SK-N-SH (cell line): ENCODE results near the gene GYS1.
"Not testable (repeated sequence)": the region's sequence is repeated elsewhere in the genome, so short reads cannot be mapped to it uniquely, and the experiment has no call there.

Experiments used
- CTCF ChIP-seq: fragments of 200-600 bp; sonication (generic); IDR thresholded peaks from 2 replicates; pipeline ENCODE4 v1.6.1; 2017; ENCODE audit warnings: antibody characterized with exemption, mild to moderate bottlenecking, moderate library complexity
- EP300 ChIP-seq, 2 experiments: IDR thresholded peaks; 2 replicates each; pipeline versions ENCODE4 v1.4.0 to v1.6.1; 2012; ENCODE audit warnings: borderline replicate concordance in 1 of 2, low read depth in 1 of 2, low read length in 1 of 2
- FOSL2 ChIP-seq: IDR thresholded peaks from 2 replicates; pipeline ENCODE4 v1.4.0; 2012; ENCODE audit warnings: low read depth, mild to moderate bottlenecking, moderate library complexity, borderline replicate concordance
- FOXJ3 ChIP-seq: sonication (generic); formaldehyde crosslinking; IDR thresholded peaks from 2 replicates; pipeline ENCODE4 v1.5.1; 2020; ENCODE audit warnings: mild to moderate bottlenecking, missing genetic modification reagents
- MXI1 ChIP-seq: IDR thresholded peaks from 2 replicates; pipeline ENCODE4 v1.6.1; 2012; ENCODE audit warnings: mild to moderate bottlenecking, low read depth, low read length, improper control_type of control experiment
- POLR2AphosphoS5 ChIP-seq: IDR thresholded peaks from 2 replicates; pipeline ENCODE4 v1.6.1; 2012; ENCODE audit warnings: low read depth, low read length
- RAD21 ChIP-seq: IDR thresholded peaks from 2 replicates; pipeline ENCODE4 v1.6.1; 2012; ENCODE audit warnings: mild to moderate bottlenecking, low read length
- RCOR1 ChIP-seq: fragments of 150-350 bp; IDR thresholded peaks from 2 replicates; pipeline ENCODE4 v1.6.1; 2017; ENCODE audit warnings: antibody characterized with exemption, low read length
- RFX5 ChIP-seq: IDR thresholded peaks from 2 replicates; pipeline ENCODE4 v1.6.1; 2012; ENCODE audit warnings: mild to moderate bottlenecking, improper control_type of control experiment, low read length
- TAF1 ChIP-seq: IDR thresholded peaks from 2 replicates; pipeline ENCODE4 v1.6.1; 2012; ENCODE audit warnings: low read depth, mild to moderate bottlenecking, low read length, moderate library complexity, borderline replicate concordance
- YY1 ChIP-seq: IDR thresholded peaks from 2 replicates; pipeline ENCODE4 v1.4.0; 2012; ENCODE audit warnings: low read depth, mild to moderate bottlenecking
- TF ChIP-seq, protein P1 (sequence below): fragments of 150-350 bp; IDR thresholded peaks from 2 replicates; pipeline ENCODE4 v1.6.1; 2016; ENCODE audit warnings: mild to moderate bottlenecking, low read depth, low read length
- TF ChIP-seq, protein P2 (sequence below): IDR thresholded peaks from 2 replicates; pipeline ENCODE4 v1.4.0; 2012; ENCODE audit warnings: low read depth
- TF ChIP-seq, protein P3 (sequence below): IDR thresholded peaks from 2 replicates; pipeline ENCODE4 v1.6.1; 2012; ENCODE audit warnings: mild to moderate bottlenecking, low read depth, low read length, moderate library complexity

GRCh38 chr19:48919271-48919670, 73.8 kb downstream of the GYS1 start:
- not testable (repeated sequence) for TF ChIP-seq CTCF; FOXJ3 (CRISPR knock-in tag); TAF1; RAD21; FOSL2; POLR2AphosphoS5; MXI1; YY1; EP300 (IDR thresholded peaks at IDR 0.05; ENCODE audit: borderline replicate concordance in 1 of 2, low read depth in 1 of 2, low read length in 1 of 2); RCOR1; RFX5
- TF ChIP-seq, protein P1, sequence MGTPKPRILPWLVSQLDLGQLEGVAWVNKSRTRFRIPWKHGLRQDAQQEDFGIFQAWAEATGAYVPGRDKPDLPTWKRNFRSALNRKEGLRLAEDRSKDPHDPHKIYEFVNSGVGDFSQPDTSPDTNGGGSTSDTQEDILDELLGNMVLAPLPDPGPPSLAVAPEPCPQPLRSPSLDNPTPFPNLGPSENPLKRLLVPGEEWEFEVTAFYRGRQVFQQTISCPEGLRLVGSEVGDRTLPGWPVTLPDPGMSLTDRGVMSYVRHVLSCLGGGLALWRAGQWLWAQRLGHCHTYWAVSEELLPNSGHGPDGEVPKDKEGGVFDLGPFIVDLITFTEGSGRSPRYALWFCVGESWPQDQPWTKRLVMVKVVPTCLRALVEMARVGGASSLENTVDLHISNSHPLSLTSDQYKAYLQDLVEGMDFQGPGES, result not testable (repeated sequence)
- TF ChIP-seq, protein P2, sequence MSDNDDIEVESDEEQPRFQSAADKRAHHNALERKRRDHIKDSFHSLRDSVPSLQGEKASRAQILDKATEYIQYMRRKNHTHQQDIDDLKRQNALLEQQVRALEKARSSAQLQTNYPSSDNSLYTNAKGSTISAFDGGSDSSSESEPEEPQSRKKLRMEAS, result not testable (repeated sequence)
- TF ChIP-seq, protein P3, sequence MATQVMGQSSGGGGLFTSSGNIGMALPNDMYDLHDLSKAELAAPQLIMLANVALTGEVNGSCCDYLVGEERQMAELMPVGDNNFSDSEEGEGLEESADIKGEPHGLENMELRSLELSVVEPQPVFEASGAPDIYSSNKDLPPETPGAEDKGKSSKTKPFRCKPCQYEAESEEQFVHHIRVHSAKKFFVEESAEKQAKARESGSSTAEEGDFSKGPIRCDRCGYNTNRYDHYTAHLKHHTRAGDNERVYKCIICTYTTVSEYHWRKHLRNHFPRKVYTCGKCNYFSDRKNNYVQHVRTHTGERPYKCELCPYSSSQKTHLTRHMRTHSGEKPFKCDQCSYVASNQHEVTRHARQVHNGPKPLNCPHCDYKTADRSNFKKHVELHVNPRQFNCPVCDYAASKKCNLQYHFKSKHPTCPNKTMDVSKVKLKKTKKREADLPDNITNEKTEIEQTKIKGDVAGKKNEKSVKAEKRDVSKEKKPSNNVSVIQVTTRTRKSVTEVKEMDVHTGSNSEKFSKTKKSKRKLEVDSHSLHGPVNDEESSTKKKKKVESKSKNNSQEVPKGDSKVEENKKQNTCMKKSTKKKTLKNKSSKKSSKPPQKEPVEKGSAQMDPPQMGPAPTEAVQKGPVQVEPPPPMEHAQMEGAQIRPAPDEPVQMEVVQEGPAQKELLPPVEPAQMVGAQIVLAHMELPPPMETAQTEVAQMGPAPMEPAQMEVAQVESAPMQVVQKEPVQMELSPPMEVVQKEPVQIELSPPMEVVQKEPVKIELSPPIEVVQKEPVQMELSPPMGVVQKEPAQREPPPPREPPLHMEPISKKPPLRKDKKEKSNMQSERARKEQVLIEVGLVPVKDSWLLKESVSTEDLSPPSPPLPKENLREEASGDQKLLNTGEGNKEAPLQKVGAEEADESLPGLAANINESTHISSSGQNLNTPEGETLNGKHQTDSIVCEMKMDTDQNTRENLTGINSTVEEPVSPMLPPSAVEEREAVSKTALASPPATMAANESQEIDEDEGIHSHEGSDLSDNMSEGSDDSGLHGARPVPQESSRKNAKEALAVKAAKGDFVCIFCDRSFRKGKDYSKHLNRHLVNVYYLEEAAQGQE, result not testable (repeated sequence)
